ENCODE results near the gene PIK3CB. TPM values are rescaled to one million over a fixed set of nuclear protein-coding genes. Genes with fewer than 3 reads are reported as not detected.

The PIK3CB gene
- total RNA-seq, 1 donor from 2014 or later = 23.5 TPM

- H3K9me3 Mint-ChIP-seq = peaks cover 27% of the 10 kb centered on the region
- H3K36me3 Mint-ChIP-seq = peaks cover 39% of the 10 kb centered on the region
- peak overlapping the region; percentile 53 for H3K4me3 Mint-ChIP-seq
- H3K27me3 Mint-ChIP-seq (ENCODE audit: low read depth) = no peaks in the 10 kb centered on the region
- no peak for DNase-seq (ENCODE audit: low spot score in 2 of 2, unreplicated experiment in 2 of 2)
- TF ChIP-seq, protein P1, sequence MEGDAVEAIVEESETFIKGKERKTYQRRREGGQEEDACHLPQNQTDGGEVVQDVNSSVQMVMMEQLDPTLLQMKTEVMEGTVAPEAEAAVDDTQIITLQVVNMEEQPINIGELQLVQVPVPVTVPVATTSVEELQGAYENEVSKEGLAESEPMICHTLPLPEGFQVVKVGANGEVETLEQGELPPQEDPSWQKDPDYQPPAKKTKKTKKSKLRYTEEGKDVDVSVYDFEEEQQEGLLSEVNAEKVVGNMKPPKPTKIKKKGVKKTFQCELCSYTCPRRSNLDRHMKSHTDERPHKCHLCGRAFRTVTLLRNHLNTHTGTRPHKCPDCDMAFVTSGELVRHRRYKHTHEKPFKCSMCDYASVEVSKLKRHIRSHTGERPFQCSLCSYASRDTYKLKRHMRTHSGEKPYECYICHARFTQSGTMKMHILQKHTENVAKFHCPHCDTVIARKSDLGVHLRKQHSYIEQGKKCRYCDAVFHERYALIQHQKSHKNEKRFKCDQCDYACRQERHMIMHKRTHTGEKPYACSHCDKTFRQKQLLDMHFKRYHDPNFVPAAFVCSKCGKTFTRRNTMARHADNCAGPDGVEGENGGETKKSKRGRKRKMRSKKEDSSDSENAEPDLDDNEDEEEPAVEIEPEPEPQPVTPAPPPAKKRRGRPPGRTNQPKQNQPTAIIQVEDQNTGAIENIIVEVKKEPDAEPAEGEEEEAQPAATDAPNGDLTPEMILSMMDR (IDR thresholded peaks at IDR 0.05; ENCODE audit: unreplicated experiment) = no peak
- H3K27ac Mint-ChIP-seq = peak overlapping the region; percentile 99
- H3K4me1 Mint-ChIP-seq = peaks cover 50% of the 10 kb centered on the region
Observed at GRCh38 chr3:138673641-138674530, 160.8 kb downstream of the PIK3CB start.

- Mint-ChIP-seq H3K36me3 (peaks cover 23% of the 10 kb centered on the region), H3K4me3 (no peak overlapping the region), H3K9me3 (peaks cover 19% of the 10 kb centered on the region), H3K27me3 (ENCODE audit: low read depth) (no peaks in the 10 kb centered on the region), H3K4me1 (peaks cover 62% of the 10 kb centered on the region), H3K27ac (peak overlapping the region; percentile 77)
- DNase-seq (ENCODE audit: low spot score in 2 of 2, unreplicated experiment in 2 of 2) = no peak
- TF ChIP-seq, protein P1 (IDR thresholded peaks at IDR 0.05; ENCODE audit: unreplicated experiment) = no peak
Observed at GRCh38 chr3:138670407-138670806, 164.3 kb downstream of the PIK3CB start.

GRCh38 chr3:138668107-138668506 is 166.6 kb downstream of the PIK3CB start:
- no peaks in the 10 kb centered on the region for H3K27me3 Mint-ChIP-seq (ENCODE audit: low read depth)
- H3K4me1 Mint-ChIP-seq = peaks cover 49% of the 10 kb centered on the region
- H3K36me3 Mint-ChIP-seq = peaks cover 21% of the 10 kb centered on the region
- no peak overlapping the region for H3K4me3 Mint-ChIP-seq
- TF ChIP-seq, protein P1 (IDR thresholded peaks at IDR 0.05; ENCODE audit: unreplicated experiment) = no peak
- no peak for DNase-seq (ENCODE audit: low spot score in 2 of 2, unreplicated experiment in 2 of 2)
- H3K27ac Mint-ChIP-seq = peak overlapping the region; percentile 45
- H3K9me3 Mint-ChIP-seq = peaks cover 4% of the 10 kb centered on the region

- TF ChIP-seq, protein P1 (IDR thresholded peaks at IDR 0.05; ENCODE audit: unreplicated experiment) = no peak
- Mint-ChIP-seq H3K4me3 (no peak overlapping the region), H3K27ac (no peak overlapping the region), H3K27me3 (ENCODE audit: low read depth) (no peaks in the 10 kb centered on the region), H3K36me3 (peaks cover 32% of the 10 kb centered on the region), H3K4me1 (peaks cover 3% of the 10 kb centered on the region), H3K9me3 (peaks cover 6% of the 10 kb centered on the region)
- DNase-seq (ENCODE audit: low spot score in 2 of 2, unreplicated experiment in 2 of 2) = no peak
Observed at GRCh38 chr3:138657508-138657907, 177.2 kb downstream of the PIK3CB start.

DNA sequence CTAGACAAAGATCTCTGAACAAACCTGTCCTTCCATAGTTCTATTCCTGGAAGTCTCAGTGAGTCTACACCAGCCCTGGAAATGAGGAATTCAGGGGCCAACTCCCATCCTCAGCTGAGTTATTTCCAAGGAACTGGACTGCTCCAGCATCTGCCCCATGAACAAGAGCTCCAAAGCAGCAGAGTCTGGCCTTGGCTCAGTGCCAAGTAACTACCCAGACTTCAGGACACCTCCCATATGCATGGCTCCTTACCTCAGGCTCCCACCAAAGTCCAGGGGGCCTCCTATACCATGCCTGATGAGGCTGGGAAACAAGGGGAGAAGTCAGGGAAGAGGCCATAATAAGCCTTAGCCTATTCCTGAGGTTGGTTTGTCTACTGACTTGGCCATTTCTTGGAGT is 181.2 kb downstream of the PIK3CB start:
- Mint-ChIP-seq H3K27me3 (ENCODE audit: low read depth) (no peaks in the 10 kb centered on the region), H3K36me3 (peaks cover 49% of the 10 kb centered on the region), H3K4me1 (no peaks in the 10 kb centered on the region), H3K4me3 (no peak overlapping the region), H3K9me3 (peaks cover 17% of the 10 kb centered on the region), H3K27ac (no peak overlapping the region)
- DNase-seq (ENCODE audit: low spot score in 2 of 2, unreplicated experiment in 2 of 2) = no peak
- TF ChIP-seq, protein P1 (IDR thresholded peaks at IDR 0.05; ENCODE audit: unreplicated experiment) = no peak
